Transverse colon (tissue), 4 donors: ENCODE data around the gene GDE1. TPM values are rescaled to one million over a fixed set of nuclear protein-coding genes. Genes with fewer than 3 reads are reported as not detected.

Experiments used
- DNase-seq: peaks from one replicate; pipeline ENCODE4 v3.0.0-alpha.2; 2019
- H3K27ac ChIP-seq, 4 donors: fragments of 200-600 bp; sonication (generic); 2 replicates each; pipeline ENCODE4 v1.5.1; 2016 to 2018; ENCODE audit warnings: inconsistent platforms in 4 of 4
- H3K27me3 ChIP-seq: fragments of 200-600 bp; sonication (generic); 2 replicates; pipeline ENCODE4 v1.5.1; 2017; ENCODE audit warnings: inconsistent platforms
- H3K36me3 ChIP-seq, 4 donors: fragments of 200-600 bp; sonication (generic); 2 replicates each; pipeline ENCODE4 v1.5.1; 2017 to 2019; ENCODE audit warnings: inconsistent platforms in 4 of 4
- H3K4me1 ChIP-seq, 4 donors: fragments of 200-600 bp; sonication (generic); 2 replicates each; pipeline ENCODE4 v1.5.1; 2017 to 2020; ENCODE audit warnings: inconsistent platforms in 4 of 4
- H3K4me3 ChIP-seq, 4 donors: fragments of 200-600 bp; sonication (generic); 1 replicate in 1 of 4; 2 replicates in 3 of 4; pipeline versions ENCODE4 v1.5.1 to v1.6.1; 2017 to 2019; ENCODE audit warnings: inconsistent platforms in 4 of 4
- H3K9me3 ChIP-seq, 2 donors: fragments of 200-600 bp; sonication (generic); 2 replicates each; pipeline ENCODE4 v1.5.1; 2017 to 2019; ENCODE audit warnings: inconsistent platforms in 2 of 2
- EP300 ChIP-seq: sonication (generic); formaldehyde crosslinking; IDR thresholded peaks from one replicate; pipeline ENCODE4 v1.6.1; 2017; ENCODE audit warnings: antibody characterized with exemption, low read depth
- POLR2A ChIP-seq: fragments of 450-650 bp; IDR thresholded peaks from one replicate; pipeline ENCODE4 v1.6.1; 2016; ENCODE audit warnings: antibody characterized with exemption, mild to moderate bottlenecking, moderate library complexity
- POLR2AphosphoS5 ChIP-seq, 3 donors: sonication (generic); formaldehyde crosslinking; IDR thresholded peaks; one replicate each; pipeline ENCODE4 v1.6.1; 2016; ENCODE audit warnings: antibody characterized with exemption in 3 of 3
- WGBS, 2 donors: methylation state at CpG; one replicate each; pipeline ENCODE4 v1.1.5; 2018; ENCODE audit warnings: low coverage in 1 of 2; 5-methylcytosine and 5-hydroxymethylcytosine counted together
- in situ Hi-C, 4 donors: fragments of 200-750 bp; cut with MboI; loops; one replicate each; pipeline versions ENCODE4 v1.15.0 to v1.15.1; 2017; ENCODE audit warnings: low sequenced_read_pairs in 3 of 4, low pct_ligation_motif_present in 1 of 4, low pct_unique_long_range_greater_than_20kb in 1 of 4
- intact Hi-C: fragments of 100-400 bp; cut with DNase I; formaldehyde crosslinking; loops from one replicate; pipeline ENCODE4 v1.15.1; 2023; ENCODE audit warnings: low total_unique reads
- total RNA-seq, 4 donors: library from RNA; depleted of rRNA; stranded (reverse); fragments of >200 nt; gene quantifications; one replicate each; pipeline ENCODE4 v1.1.0, GENCODE V29; 2016
- TF ChIP-seq, protein P1 (sequence below), 5 experiments: fragments of 200-600 bp in 3 of 5; fragments of 450-650 bp in 2 of 5; sonication (generic) in 3 of 5; IDR thresholded peaks; 1 replicate in 2 of 5; 2 replicates in 3 of 5; pipeline ENCODE4 v1.5.1; 2016 to 2017; ENCODE audit warnings: antibody characterized with exemption in 5 of 5, inconsistent platforms in 3 of 5, mild to moderate bottlenecking in 2 of 5, moderate library complexity in 1 of 5

Gene GDE1
- total RNA-seq, 4 donors from 2014 or later: 47.5 to 120 (median 96.8) TPM

- H3K27me3 ChIP-seq: no peaks in the 10 kb centered on the region
- intact Hi-C loops: no loop called here
- H3K9me3 ChIP-seq: no peaks in the 10 kb centered on the region
- no peak for DNase-seq
- no peak for TF ChIP-seq POLR2A
- TF ChIP-seq EP300: no peak
- no peak for TF ChIP-seq POLR2AphosphoS5 (IDR thresholded peaks at IDR 0.05)
- TF ChIP-seq, protein P1, sequence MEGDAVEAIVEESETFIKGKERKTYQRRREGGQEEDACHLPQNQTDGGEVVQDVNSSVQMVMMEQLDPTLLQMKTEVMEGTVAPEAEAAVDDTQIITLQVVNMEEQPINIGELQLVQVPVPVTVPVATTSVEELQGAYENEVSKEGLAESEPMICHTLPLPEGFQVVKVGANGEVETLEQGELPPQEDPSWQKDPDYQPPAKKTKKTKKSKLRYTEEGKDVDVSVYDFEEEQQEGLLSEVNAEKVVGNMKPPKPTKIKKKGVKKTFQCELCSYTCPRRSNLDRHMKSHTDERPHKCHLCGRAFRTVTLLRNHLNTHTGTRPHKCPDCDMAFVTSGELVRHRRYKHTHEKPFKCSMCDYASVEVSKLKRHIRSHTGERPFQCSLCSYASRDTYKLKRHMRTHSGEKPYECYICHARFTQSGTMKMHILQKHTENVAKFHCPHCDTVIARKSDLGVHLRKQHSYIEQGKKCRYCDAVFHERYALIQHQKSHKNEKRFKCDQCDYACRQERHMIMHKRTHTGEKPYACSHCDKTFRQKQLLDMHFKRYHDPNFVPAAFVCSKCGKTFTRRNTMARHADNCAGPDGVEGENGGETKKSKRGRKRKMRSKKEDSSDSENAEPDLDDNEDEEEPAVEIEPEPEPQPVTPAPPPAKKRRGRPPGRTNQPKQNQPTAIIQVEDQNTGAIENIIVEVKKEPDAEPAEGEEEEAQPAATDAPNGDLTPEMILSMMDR (IDR thresholded peaks at IDR 0.05): no peak
- in situ Hi-C loops: loop anchor here in 2 of 4 donors (10.0 to 25.0 kb wide), 2 partner anchors 325 to 827 kb away; partner anchors contain the start of gene GPRC5B (in 2 of the 2)
- no peak overlapping the region for H3K27ac ChIP-seq
- peaks cover 0 to 12% (median 6%) of the 10 kb centered on the region in 4 donors for H3K4me1 ChIP-seq
- H3K36me3 ChIP-seq: peaks cover 0 to 6% (median under 1%) of the 10 kb centered on the region in 4 donors
- H3K4me3 ChIP-seq: no peak overlapping the region
- WGBS, 2 donors: 90 to 93% methylated on average over 4 of the region's 4 CpGs
Measured at GRCh38 chr16:19560078-19560477, 38.2 kb upstream of the GDE1 start.

GRCh38 chr16:19559242-19559910, 37.5 kb upstream of the GDE1 start:
- Histone ChIP-seq H3K27ac (no peak overlapping the region), H3K9me3 (no peaks in the 10 kb centered on the region), H3K4me1 (peaks cover 0 to 17% (median 12%) of the 10 kb centered on the region in 4 donors), H3K27me3 (no peaks in the 10 kb centered on the region), H3K4me3 (no peak overlapping the region), H3K36me3 (no peaks in the 10 kb centered on the region)
- no peak for TF ChIP-seq POLR2A
- TF ChIP-seq, protein P1 (IDR thresholded peaks at IDR 0.05): peak; percentile 60 to 77 (median 68)
- no peak for DNase-seq
- intact Hi-C loops (loop anchor here (2.0 to 5.0 kb wide), 2 partner anchors 37 to 327 kb away; partner anchors contain the start of genes CCP110 and GDE1), in situ Hi-C loops (loop anchor here in 1 of 4 donors (25.0 kb wide), 1 partner anchor 828 kb away; no protein-coding TSS in a partner anchor)
- WGBS, 2 donors: 70 to 75% methylated on average over 10 of the region's 10 CpGs

- peak overlapping the region; percentile 88 to 94 (median 92) for H3K27ac ChIP-seq
- no peaks in the 10 kb centered on the region for H3K9me3 ChIP-seq
- WGBS, 2 donors: 31 to 36% methylated on average over 10 to 19 of the region's 19 CpGs
- H3K27me3 ChIP-seq: no peaks in the 10 kb centered on the region
- DNase-seq: peak; percentile 11
- TF ChIP-seq EP300 (no peak), POLR2A (no peak), POLR2AphosphoS5 (IDR thresholded peaks at IDR 0.05) (no peak)
- TF ChIP-seq, protein P1 (IDR thresholded peaks at IDR 0.05): no peak
- H3K4me3 ChIP-seq: peak overlapping the region; percentile 65 to 94 (median 83)
- in situ Hi-C loops (loop anchor here in 1 of 4 donors (25.0 kb wide), 1 partner anchor 831 kb away; no protein-coding TSS in a partner anchor), intact Hi-C loops (loop anchor here (5.0 kb wide), 1 partner anchor 34 kb away; the partner anchor contains the start of genes CCP110 and GDE1)
- peaks cover 0 to 20% (median 14%) of the 10 kb centered on the region in 4 donors for H3K4me1 ChIP-seq
- no peaks in the 10 kb centered on the region for H3K36me3 ChIP-seq
Measured at GRCh38 chr16:19555938-19556771, 34.3 kb upstream of the GDE1 start.
